ENCODE measurements around the gene TUBA1C.

TUBA1C gene

DNA sequence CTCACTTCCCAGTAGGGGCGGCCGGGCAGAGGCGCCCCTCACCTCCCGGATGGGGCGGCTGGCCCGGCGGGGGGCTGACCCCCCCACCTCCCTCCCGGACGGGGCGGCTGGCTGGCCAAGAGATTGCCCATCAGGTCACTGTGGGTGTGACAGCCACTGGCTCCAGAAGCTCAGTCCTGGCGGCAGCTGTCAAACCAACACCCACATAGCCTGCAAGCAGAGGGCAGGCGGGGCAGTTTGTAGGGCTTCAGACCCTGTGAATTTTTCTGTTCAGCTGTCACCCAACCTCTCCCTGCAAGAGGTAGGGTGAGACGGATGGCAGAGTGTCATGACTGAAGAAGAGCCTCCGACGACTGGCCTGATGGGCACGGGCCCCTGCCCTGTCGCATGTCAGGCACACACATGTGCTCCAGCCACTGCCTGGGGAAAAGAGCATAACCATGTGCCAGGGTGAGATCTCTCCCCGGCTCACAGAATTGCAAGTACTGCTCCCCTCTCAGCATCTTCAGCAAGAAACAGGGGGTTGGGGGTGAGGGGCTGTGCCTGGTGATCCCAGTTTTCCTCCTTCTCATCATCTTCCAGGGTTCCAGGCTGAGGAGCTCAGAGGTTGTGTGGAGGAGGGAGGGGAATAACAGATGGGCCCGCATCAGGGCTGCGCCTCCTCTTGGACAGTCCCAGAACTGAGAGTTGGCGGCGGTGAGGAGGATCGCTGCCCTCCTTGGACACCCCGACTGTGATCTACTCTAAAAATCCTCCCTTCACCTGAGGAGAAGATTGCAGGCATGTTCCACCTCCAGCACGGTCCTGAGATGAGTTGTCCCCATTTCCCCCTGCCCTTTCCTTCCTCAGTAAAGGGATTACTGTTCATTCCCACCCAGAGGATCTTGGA is 18.9 kb downstream of the TUBA1C start:
- no peak for DNase-seq (ENCODE audit: low spot score)

GRCh38 chr12:49284672-49285071 is 19.8 kb downstream of the TUBA1C start:
- no peak for DNase-seq (ENCODE audit: low spot score)

DNA sequence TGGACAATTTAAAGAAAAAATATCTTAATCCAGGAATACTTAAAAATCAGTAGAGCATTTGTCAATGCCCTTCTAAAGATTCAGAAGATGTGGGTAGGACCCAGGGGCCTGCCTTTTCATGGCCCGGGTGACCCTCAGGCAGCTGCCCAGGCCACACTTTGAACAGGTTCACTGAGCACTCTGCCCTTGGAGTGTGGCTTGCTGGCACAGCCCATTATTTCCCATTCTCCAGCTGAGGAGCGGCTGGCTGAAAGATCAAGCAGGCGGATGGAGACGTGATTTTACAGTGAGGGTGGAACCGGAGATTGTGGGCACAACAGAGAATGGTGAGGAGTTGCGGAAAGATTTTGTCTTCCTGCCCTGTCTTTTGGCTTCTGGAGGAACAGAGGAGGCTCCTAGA is 23.0 kb downstream of the TUBA1C start:
- no peak for DNase-seq (ENCODE audit: low spot score)

DNA sequence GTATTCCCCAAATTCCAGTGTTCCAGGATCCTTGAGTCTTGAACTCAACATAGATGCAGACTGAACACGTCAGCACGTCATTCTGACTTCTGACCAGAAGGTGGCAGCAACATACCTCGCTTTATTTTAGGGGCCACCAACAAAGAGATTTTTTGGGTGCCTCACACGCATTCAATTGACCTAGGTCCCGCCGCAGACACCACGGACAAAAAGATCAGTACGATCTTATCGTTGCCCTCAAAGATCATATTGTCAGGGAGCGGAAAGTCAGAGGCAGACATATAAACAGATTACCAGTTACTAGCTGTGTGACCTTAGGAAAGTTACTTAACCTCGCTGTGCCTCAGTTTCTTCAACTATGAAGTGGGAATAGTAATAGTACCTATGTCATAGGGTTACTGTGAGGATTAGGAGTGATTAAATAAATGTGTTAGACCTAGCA is 23.6 kb downstream of the TUBA1C start:
- DNase-seq (ENCODE audit: low spot score): peak; percentile 82

GRCh38 chr12:49288922-49289555 is 24.2 kb downstream of the TUBA1C start:
- no peak for DNase-seq (ENCODE audit: low spot score)

GRCh38 chr12:49292729-49293055 is 27.8 kb downstream of the TUBA1C start:
- DNase-seq (ENCODE audit: low spot score): no peak

GRCh38 chr12:49293056-49293956 is 28.4 kb downstream of the TUBA1C start:
- DNase-seq (ENCODE audit: low spot score): no peak

- DNase-seq (ENCODE audit: low spot score): no peak
These were observed 29.4 kb downstream of the TUBA1C start for GRCh38 chr12:49294086-49294803.

DNA sequence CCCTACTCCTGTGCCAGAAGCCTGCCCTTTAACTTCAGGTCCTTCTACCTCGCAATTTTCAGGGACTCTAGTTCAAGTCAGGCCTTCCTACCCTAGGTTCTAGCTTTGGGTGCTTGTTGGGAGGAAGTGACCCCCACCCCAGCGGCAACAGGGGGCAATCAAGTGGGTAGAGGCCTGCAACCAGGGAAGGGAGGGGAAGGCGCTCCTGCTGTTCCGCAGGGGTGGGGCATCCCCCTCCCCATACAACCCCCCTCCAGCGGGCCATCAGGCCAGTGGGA is 29.9 kb downstream of the TUBA1C start:
- no peak for DNase-seq (ENCODE audit: low spot score)

DNA sequence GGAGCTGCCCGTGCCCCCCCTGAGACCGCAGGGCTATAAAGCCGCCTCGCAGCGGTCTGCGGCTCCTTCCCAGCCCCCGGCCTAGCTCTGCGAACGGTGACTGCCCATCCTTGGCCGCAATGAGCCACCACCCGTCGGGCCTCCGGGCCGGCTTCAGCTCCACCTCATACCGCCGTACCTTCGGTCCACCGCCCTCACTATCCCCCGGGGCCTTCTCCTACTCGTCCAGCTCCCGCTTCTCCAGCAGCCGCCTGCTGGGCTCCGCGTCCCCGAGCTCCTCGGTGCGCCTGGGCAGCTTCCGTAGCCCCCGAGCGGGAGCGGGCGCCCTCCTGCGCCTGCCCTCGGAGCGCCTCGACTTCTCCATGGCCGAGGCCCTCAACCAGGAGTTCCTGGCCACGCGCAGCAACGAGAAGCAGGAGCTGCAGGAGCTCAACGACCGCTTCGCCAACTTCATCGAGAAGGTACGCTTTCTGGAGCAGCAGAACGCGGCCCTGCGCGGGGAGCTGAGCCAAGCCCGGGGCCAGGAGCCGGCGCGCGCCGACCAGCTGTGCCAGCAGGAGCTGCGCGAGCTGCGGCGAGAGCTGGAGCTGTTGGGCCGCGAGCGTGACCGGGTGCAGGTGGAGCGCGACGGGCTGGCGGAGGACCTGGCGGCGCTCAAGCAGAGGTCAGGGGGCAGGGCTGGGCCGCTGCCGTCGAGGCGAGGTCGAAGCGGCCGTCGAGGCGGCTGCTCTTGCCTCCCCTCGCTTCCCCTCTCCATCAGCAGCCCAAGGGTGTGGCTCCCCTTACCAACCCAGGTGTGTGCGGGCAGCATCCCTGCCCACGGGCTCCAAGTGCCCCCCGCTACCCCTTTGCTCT is 30.4 kb downstream of the TUBA1C start, which contains the start of gene PRPH:
Gene PRPH (plus strand): TSS at position 66 of the 855 bp plus-strand sequence. CDS start 54 bp downstream, at position 120.
- DNase-seq (ENCODE audit: low spot score): no peak

- DNase-seq (ENCODE audit: low spot score): peak; percentile 70
These were observed 31.4 kb downstream of the TUBA1C start for GRCh38 chr12:49296034-49296835.

GRCh38 chr12:49296836-49297694 is 32.2 kb downstream of the TUBA1C start:
- DNase-seq (ENCODE audit: low spot score): no peak

GRCh38 chr12:49297695-49298060 is 32.8 kb downstream of the TUBA1C start:
- no peak for DNase-seq (ENCODE audit: low spot score)

DNA sequence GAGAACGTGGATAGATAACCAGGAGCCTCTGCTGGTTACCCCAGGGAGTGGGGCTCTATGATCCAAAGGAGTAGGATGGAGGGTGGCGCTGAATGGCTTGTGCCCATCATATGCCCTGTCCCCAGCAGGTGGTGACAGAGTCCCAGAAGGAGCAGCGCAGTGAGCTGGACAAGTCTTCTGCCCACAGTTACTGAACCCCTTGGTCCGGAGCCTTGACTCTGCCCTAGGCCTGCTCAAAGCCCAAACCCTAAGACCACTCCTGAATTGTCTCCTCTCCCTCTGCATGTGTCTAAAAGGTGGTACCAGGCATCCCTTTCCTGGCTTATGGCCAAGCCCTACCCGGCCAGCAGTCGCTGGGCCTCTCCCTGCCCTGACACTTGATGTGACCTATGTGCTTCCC is 33.3 kb downstream of the TUBA1C start:
- DNase-seq (ENCODE audit: low spot score): no peak

DNA sequence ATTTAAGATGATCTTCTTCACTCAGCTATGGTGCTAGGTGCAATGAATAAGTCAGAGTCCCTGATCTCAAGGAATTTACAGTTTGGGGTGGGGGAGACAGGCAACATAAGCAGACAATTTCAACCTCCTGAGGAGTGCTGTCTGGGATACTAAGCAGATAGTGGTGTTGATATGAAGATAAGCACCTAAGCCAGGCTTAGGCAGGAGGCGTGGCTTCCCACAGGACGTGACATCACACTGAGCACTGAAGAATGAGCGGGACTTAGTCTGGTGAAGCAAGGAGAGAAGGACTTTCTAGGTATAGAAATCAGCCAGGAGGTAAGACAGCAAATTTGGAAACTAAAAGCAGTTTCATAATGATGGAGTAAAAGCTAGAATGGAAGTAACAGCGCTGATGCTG is 36.9 kb downstream of the TUBA1C start:
- no peak for DNase-seq (ENCODE audit: low spot score)

DNA sequence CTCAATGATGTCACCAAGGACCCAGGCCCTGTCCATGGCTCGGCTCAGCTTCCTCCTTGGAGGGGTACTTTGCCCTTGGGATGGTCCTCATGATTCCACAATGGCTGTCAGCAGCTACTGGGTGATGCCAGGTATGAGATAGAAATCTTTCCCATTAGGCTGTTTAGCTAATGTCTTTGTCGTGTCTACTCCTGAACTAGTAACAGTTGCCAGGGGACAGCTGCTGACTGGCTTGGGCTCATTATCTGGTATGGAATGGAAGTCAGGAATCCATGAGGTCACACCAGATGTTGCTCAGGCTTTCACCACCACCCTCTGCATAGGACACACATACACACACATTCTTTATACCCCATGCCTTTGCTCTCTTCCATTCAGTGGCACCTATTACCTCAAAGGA is 39.3 kb downstream of the TUBA1C start:
- peak; percentile 64 for DNase-seq (ENCODE audit: low spot score)

- no peak for DNase-seq (ENCODE audit: low spot score)
These were observed 41.1 kb downstream of the TUBA1C start for GRCh38 chr12:49305762-49306510.

GRCh38 chr12:49309386-49309785 is 44.5 kb downstream of the TUBA1C start:
- no peak for DNase-seq (ENCODE audit: low spot score)
